GM20000 (cell line): ENCODE measurements around the gene NLRC3.

ENCODE experiments used
- DNase-seq: peaks from one replicate; pipeline ENCODE4 v3.0.0; 2012; ENCODE audit warnings: low spot score
- CTCF ChIP-seq: IDR thresholded peaks from 2 replicates; pipeline ENCODE4 v1.5.1; 2012; ENCODE audit warnings: mild to moderate bottlenecking, control low read depth; ENCODE audit errors: extremely low read depth, missing control alignments

Gene NLRC3

GRCh38 chr16:3577302-3577752 lies at the start of gene NLRC3:
TSS of gene NLRC3 (minus strand) at chr16:3577403. CDS start at chr16:3565036, 12,367 bp downstream.
- no peak for TF ChIP-seq CTCF
- peak; percentile 67 for DNase-seq

- TF ChIP-seq CTCF, result no peak
- DNase-seq, result peak; percentile 56
These were observed 48.9 kb upstream of the NLRC3 start for GRCh38 chr16:3625911-3626732.

- no peak for TF ChIP-seq CTCF
- no peak for DNase-seq
These were observed 48.1 kb upstream of the NLRC3 start for GRCh38 chr16:3625331-3625730.

- no peak for DNase-seq
- no peak for TF ChIP-seq CTCF
These were observed 46.4 kb upstream of the NLRC3 start for GRCh38 chr16:3623642-3624041.

GRCh38 chr16:3618769-3619141 lies 41.6 kb upstream of the NLRC3 start:
- DNase-seq, result no peak
- TF ChIP-seq CTCF, result no peak

GRCh38 chr16:3612510-3613466 lies 35.6 kb upstream of the NLRC3 start:
- DNase-seq, result no peak
- TF ChIP-seq CTCF, result no peak
